HepG2 (cell line): ENCODE measurements around the gene CHST3. TPM values are rescaled to one million over a fixed set of nuclear protein-coding genes. Genes with fewer than 3 reads are reported as not detected.
A peak's percentile ranks its signal among the peaks of the same experiment; 100 is the strongest.

Source experiments
- ARNT ChIP-seq: fragments of 450-650 bp; IDR thresholded peaks from 2 replicates; pipeline ENCODE4 v1.6.1; 2017
- CAMTA2 ChIP-seq: sonication (generic); formaldehyde crosslinking; IDR thresholded peaks from 2 replicates; pipeline ENCODE4 v1.4.0; 2020; ENCODE audit warnings: mild to moderate bottlenecking, missing genetic modification reagents, borderline replicate concordance
- CBFB ChIP-seq: sonication (generic); formaldehyde crosslinking; IDR thresholded peaks from 2 replicates; pipeline ENCODE4 v1.4.0; 2020; ENCODE audit warnings: missing genetic modification reagents
- HINFP ChIP-seq: sonication (generic); formaldehyde crosslinking; IDR thresholded peaks from 2 replicates; pipeline ENCODE4 v1.4.0; 2020; ENCODE audit warnings: low read depth, mild to moderate bottlenecking, missing genetic modification reagents
- IRF2 ChIP-seq: IDR thresholded peaks from 2 replicates; pipeline ENCODE4 v1.6.1; 2018; ENCODE audit warnings: missing genetic modification reagents, missing compliant biosample characterization
- LBX2 ChIP-seq: sonication (generic); formaldehyde crosslinking; IDR thresholded peaks from 2 replicates; pipeline ENCODE4 v1.5.0; 2020; ENCODE audit warnings: missing genetic modification reagents, mild to moderate bottlenecking, borderline replicate concordance
- MEF2D ChIP-seq: sonication (generic); formaldehyde crosslinking; IDR thresholded peaks from 2 replicates; pipeline ENCODE4 v1.5.1; 2020; ENCODE audit warnings: mild to moderate bottlenecking, missing genetic modification reagents
- MNT ChIP-seq: fragments of 450-650 bp; IDR thresholded peaks from 2 replicates; pipeline ENCODE4 v1.6.1; 2016
- NFIC ChIP-seq: IDR thresholded peaks from 2 replicates; pipeline ENCODE4 v1.6.1; 2012; ENCODE audit warnings: mild to moderate bottlenecking, low read length, inconsistent platforms
- PRDM10 ChIP-seq: sonication (generic); formaldehyde crosslinking; IDR thresholded peaks from 2 replicates; pipeline ENCODE4 v1.4.0; 2020; ENCODE audit warnings: low read depth, missing genetic modification reagents
- TAF1 ChIP-seq: sonication (generic); formaldehyde crosslinking; IDR thresholded peaks from 2 replicates; pipeline ENCODE4 v1.4.0; 2020; ENCODE audit warnings: missing genetic modification reagents
- ZBTB2 ChIP-seq: sonication (generic); formaldehyde crosslinking; IDR thresholded peaks from 2 replicates; pipeline ENCODE4 v1.8.0; 2022; ENCODE audit warnings: low read depth, missing genetic modification reagents
- ZNF20 ChIP-seq: sonication (generic); formaldehyde crosslinking; IDR thresholded peaks from 2 replicates; pipeline ENCODE4 v1.4.0; 2020; ENCODE audit warnings: mild to moderate bottlenecking, moderate library complexity, missing genetic modification reagents
- ZNF282 ChIP-seq: fragments of 450-650 bp; IDR thresholded peaks from 2 replicates; pipeline ENCODE4 v1.6.1; 2018; ENCODE audit not compliant: partially characterized antibody
- ZNF292 ChIP-seq: sonication (generic); formaldehyde crosslinking; IDR thresholded peaks from 2 replicates; pipeline ENCODE4 v1.8.1; 2022; ENCODE audit warnings: mild to moderate bottlenecking, low read depth, missing genetic modification reagents, borderline replicate concordance
- ZNF33B ChIP-seq: sonication (generic); formaldehyde crosslinking; IDR thresholded peaks from 2 replicates; pipeline ENCODE4 v1.5.1; 2020; ENCODE audit warnings: mild to moderate bottlenecking, missing genetic modification reagents
- ZNF44 ChIP-seq: sonication (generic); formaldehyde crosslinking; IDR thresholded peaks from 2 replicates; pipeline ENCODE4 v1.5.1; 2020; ENCODE audit warnings: mild to moderate bottlenecking, missing genetic modification reagents
- ZNF768 ChIP-seq: sonication (generic); formaldehyde crosslinking; IDR thresholded peaks from 2 replicates; pipeline ENCODE4 v1.4.0; 2020; ENCODE audit warnings: missing genetic modification reagents
- polyA plus RNA-seq, 8 experiments: library from polyadenylated mRNA; depleted of rRNA in 3 of 8; stranded (reverse) in 7 of 8; unstranded in 1 of 8; fragments of >200 nt; fragmentation: Illumina TruSeq in 4 of 8; extraction: Trizol in 4 of 8; gene quantifications; 2 replicates each; pipeline versions ENCODE4 v1.2.1 to v1.2.3, GENCODE V29; 2011 to 2016; ENCODE audit warnings: low read depth in 4 of 8, missing spikeins in 1 of 8, mixed read lengths in 1 of 8; ENCODE audit not compliant: insufficient read depth in 1 of 8
- total RNA-seq, 5 experiments: library from RNA; depleted of rRNA; stranded (reverse); fragments of >200 nt; fragmentation: Illumina TruSeq; extraction: Trizol; gene quantifications; 2 replicates each; pipeline ENCODE4 v1.2.3, GENCODE V29; 2016; ENCODE audit warnings: low read depth in 1 of 5

The CHST3 gene
- total and polyA plus RNA-seq, 2 of the 13 experiments (the other 11 are each of a cell fraction or from before 2014, with no cell fraction given) = 7.2 to 18.7 TPM

GRCh38 chr10:71964743-71965515 lies 734 bp downstream of the CHST3 start (continued):
- peak; percentile 38; the same call in 1 of the 2 replicates for TF ChIP-seq TAF1 (CRISPR knock-in tag)
- no peak for TF ChIP-seq NFIC
- TF ChIP-seq LBX2 (CRISPR knock-in tag) = 0 out of 2 replicates have a peak, but pooled peaks have one; percentile 74
- no peak for TF ChIP-seq CAMTA2 (CRISPR knock-in tag)
- TF ChIP-seq IRF2 (CRISPR knock-in tag) = no peak
- TF ChIP-seq ZNF282 = no peak
- TF ChIP-seq ZBTB2 = peak; percentile 60
- TF ChIP-seq HINFP (CRISPR knock-in tag) = no peak
- TF ChIP-seq ZNF20 (CRISPR knock-in tag) = no peak
- TF ChIP-seq ZNF33B = no peak
- TF ChIP-seq ZNF768 = no peak; the same call in 1 of the 2 replicates
- 0 out of 2 replicates have a peak, but pooled peaks have one; percentile 44 for TF ChIP-seq MEF2D (CRISPR knock-in tag)
- TF ChIP-seq ARNT = no peak
- TF ChIP-seq ZNF292 (CRISPR knock-in tag) = no peak; the same call in 1 of the 2 replicates
- TF ChIP-seq MNT = 0 out of 2 replicates have a peak, but pooled peaks have one; percentile 8
- no peak for TF ChIP-seq PRDM10
- TF ChIP-seq ZNF44 (CRISPR knock-in tag) = no peak
- 0 out of 2 replicates have a peak, but pooled peaks have one; percentile 46 for TF ChIP-seq CBFB (CRISPR knock-in tag)
